ENCODE measurements around the gene PKIG.

DNA sequence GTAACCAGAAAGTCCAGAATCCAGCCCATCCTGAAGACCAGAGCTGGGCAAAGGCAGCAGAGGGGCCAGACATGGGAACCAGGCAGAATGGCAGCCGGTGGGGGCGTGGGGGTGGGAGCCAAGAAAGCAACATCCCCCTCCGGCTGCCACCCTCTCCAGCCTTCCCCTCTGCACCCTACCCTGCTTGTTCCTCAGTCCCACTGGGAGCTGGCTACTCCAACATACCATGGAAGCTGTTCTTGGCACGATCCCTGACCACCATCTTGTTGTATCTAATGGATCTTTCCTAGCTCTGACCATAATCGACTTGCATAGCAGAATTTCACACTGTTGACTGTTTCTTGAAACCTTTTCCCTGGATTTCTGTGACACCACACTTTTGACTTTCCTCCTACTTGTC is 38.9 kb downstream of the PKIG start:
- TF ChIP-seq RAD21 (conservative IDR thresholded peaks at IDR 0.05) (no peak), EZH2 (IDR thresholded peaks at IDR 0.05; ENCODE audit: borderline replicate concordance, insufficient read depth, low read length, poor library complexity, severe bottlenecking) (no peak), POLR2AphosphoS5 (IDR thresholded peaks at IDR 0.05) (no peak), MXI1 (conservative IDR thresholded peaks at IDR 0.05; ENCODE audit: poor library complexity, severe bottlenecking) (no peak), EP300 (conservative IDR thresholded peaks at IDR 0.05; ENCODE audit: poor library complexity, severe bottlenecking) (no peak), TAF1 (IDR thresholded peaks at IDR 0.05; ENCODE audit: low read depth) (no peak), SMC3 (conservative IDR thresholded peaks at IDR 0.05; ENCODE audit: poor library complexity) (no peak)
- TF ChIP-seq, protein P1, sequence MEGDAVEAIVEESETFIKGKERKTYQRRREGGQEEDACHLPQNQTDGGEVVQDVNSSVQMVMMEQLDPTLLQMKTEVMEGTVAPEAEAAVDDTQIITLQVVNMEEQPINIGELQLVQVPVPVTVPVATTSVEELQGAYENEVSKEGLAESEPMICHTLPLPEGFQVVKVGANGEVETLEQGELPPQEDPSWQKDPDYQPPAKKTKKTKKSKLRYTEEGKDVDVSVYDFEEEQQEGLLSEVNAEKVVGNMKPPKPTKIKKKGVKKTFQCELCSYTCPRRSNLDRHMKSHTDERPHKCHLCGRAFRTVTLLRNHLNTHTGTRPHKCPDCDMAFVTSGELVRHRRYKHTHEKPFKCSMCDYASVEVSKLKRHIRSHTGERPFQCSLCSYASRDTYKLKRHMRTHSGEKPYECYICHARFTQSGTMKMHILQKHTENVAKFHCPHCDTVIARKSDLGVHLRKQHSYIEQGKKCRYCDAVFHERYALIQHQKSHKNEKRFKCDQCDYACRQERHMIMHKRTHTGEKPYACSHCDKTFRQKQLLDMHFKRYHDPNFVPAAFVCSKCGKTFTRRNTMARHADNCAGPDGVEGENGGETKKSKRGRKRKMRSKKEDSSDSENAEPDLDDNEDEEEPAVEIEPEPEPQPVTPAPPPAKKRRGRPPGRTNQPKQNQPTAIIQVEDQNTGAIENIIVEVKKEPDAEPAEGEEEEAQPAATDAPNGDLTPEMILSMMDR (IDR thresholded peaks at IDR 0.05; ENCODE audit: poor library complexity, severe bottlenecking): no peak

Measured in neural cell (in vitro differentiated cells).